HepG2 (cell line): ENCODE results near the gene TMEM63B. TPM values are rescaled to one million over a fixed set of nuclear protein-coding genes. Genes with fewer than 3 reads are reported as not detected.
A peak's percentile ranks its signal among the peaks of the same experiment; 100 is the strongest.

Source experiments
- ELK4 ChIP-seq: sonication (generic); formaldehyde crosslinking; IDR thresholded peaks from 2 replicates; pipeline ENCODE4 v1.9.0; 2021; ENCODE audit warnings: missing genetic modification reagents, borderline replicate concordance
- HNF1B ChIP-seq: sonication (generic); formaldehyde crosslinking; IDR thresholded peaks from 2 replicates; pipeline ENCODE4 v1.5.1; 2020; ENCODE audit warnings: mild to moderate bottlenecking, moderate library complexity, missing genetic modification reagents
- RAD21 ChIP-seq: fragments of 450-650 bp; formaldehyde crosslinking; IDR thresholded peaks from 2 replicates; pipeline ENCODE4 v1.5.0; 2020; ENCODE audit warnings: mild to moderate bottlenecking
- RAD51 ChIP-seq: fragments of 450-650 bp; IDR thresholded peaks from 2 replicates; pipeline ENCODE4 v1.6.1; 2016; ENCODE audit warnings: borderline replicate concordance
- SIN3A ChIP-seq: IDR thresholded peaks from 2 replicates; pipeline ENCODE4 v1.6.1; 2011; ENCODE audit warnings: low read depth, mild to moderate bottlenecking, control low read depth, low read length, borderline replicate concordance
- ZBTB33 ChIP-seq: sonication (generic); formaldehyde crosslinking; IDR thresholded peaks from 2 replicates; pipeline ENCODE4 v1.4.0; 2020; ENCODE audit warnings: missing genetic modification reagents
- ZEB1 ChIP-seq: IDR thresholded peaks from 2 replicates; pipeline ENCODE4 v1.6.1; 2012; ENCODE audit warnings: mild to moderate bottlenecking, low read depth, inconsistent platforms; ENCODE audit not compliant: insufficient replicate concordance
- ZNF24 ChIP-seq: fragments of 450-650 bp; IDR thresholded peaks from 2 replicates; pipeline ENCODE4 v1.6.1; 2017; ENCODE audit warnings: antibody characterized with exemption, mild to moderate bottlenecking
- ZNF407 ChIP-seq: sonication (generic); formaldehyde crosslinking; IDR thresholded peaks from one replicate; pipeline ENCODE4 v1.5.1; 2020; ENCODE audit warnings: mild to moderate bottlenecking, missing genetic modification reagents; ENCODE audit errors: not compliant biosample characterization
- ZNF441 ChIP-seq: sonication (generic); formaldehyde crosslinking; IDR thresholded peaks from 2 replicates; pipeline ENCODE4 v1.7.0; 2021; ENCODE audit warnings: missing genetic modification reagents, borderline replicate concordance
- ZNF460 ChIP-seq: sonication (generic); formaldehyde crosslinking; IDR thresholded peaks from 2 replicates; pipeline ENCODE4 v1.5.1; 2020; ENCODE audit warnings: missing genetic modification reagents, mild to moderate bottlenecking, borderline replicate concordance
- ZNF530 ChIP-seq: sonication (generic); formaldehyde crosslinking; IDR thresholded peaks from 2 replicates; pipeline ENCODE4 v1.5.0; 2020; ENCODE audit warnings: low read depth, mild to moderate bottlenecking, missing genetic modification reagents
- polyA plus RNA-seq, 8 experiments: library from polyadenylated mRNA; depleted of rRNA in 3 of 8; stranded (reverse) in 7 of 8; unstranded in 1 of 8; fragments of >200 nt; fragmentation: Illumina TruSeq in 4 of 8; extraction: Trizol in 4 of 8; gene quantifications; 2 replicates each; pipeline versions ENCODE4 v1.2.1 to v1.2.3, GENCODE V29; 2011 to 2016; ENCODE audit warnings: low read depth in 4 of 8, missing spikeins in 1 of 8, mixed read lengths in 1 of 8; ENCODE audit not compliant: insufficient read depth in 1 of 8
- total RNA-seq, 5 experiments: library from RNA; depleted of rRNA; stranded (reverse); fragments of >200 nt; fragmentation: Illumina TruSeq; extraction: Trizol; gene quantifications; 2 replicates each; pipeline ENCODE4 v1.2.3, GENCODE V29; 2016; ENCODE audit warnings: low read depth in 1 of 5
- TF ChIP-seq, protein P1 (sequence below): sonication (generic); formaldehyde crosslinking; IDR thresholded peaks from 2 replicates; pipeline ENCODE4 v1.4.0; 2020; ENCODE audit warnings: missing genetic modification reagents

The TMEM63B gene
- total and polyA plus RNA-seq, 2 of the 13 experiments (the other 11 are each of a cell fraction or from before 2014, with no cell fraction given) = 27.4 to 75.8 TPM

GRCh38 chr6:44156494-44157151 lies 29.3 kb downstream of the TMEM63B start (continued):
- TF ChIP-seq ZBTB33 = peak; percentile 65; the same call in 1 of the 2 replicates
- peak; percentile 92 for TF ChIP-seq ZEB1
- no peak for TF ChIP-seq ZNF24
- TF ChIP-seq ELK4 = no peak
- no peak; the same call in 1 of the 2 replicates for TF ChIP-seq ZNF460 (CRISPR knock-in tag)
- TF ChIP-seq ZNF407 (CRISPR knock-in tag) = no peak
- TF ChIP-seq HNF1B (CRISPR knock-in tag) = peak; percentile 96
- 0 out of 2 replicates have a peak, but pooled peaks have one; percentile 59 for TF ChIP-seq SIN3A
- peak; percentile 42; the same call in 1 of the 2 replicates for TF ChIP-seq RAD21 (CRISPR knock-in tag)
- no peak for TF ChIP-seq RAD51
- TF ChIP-seq ZNF441 (CRISPR knock-in tag) = peak; percentile 64; the same call in 1 of the 2 replicates
- TF ChIP-seq ZNF530 = no peak
- TF ChIP-seq, protein P1, sequence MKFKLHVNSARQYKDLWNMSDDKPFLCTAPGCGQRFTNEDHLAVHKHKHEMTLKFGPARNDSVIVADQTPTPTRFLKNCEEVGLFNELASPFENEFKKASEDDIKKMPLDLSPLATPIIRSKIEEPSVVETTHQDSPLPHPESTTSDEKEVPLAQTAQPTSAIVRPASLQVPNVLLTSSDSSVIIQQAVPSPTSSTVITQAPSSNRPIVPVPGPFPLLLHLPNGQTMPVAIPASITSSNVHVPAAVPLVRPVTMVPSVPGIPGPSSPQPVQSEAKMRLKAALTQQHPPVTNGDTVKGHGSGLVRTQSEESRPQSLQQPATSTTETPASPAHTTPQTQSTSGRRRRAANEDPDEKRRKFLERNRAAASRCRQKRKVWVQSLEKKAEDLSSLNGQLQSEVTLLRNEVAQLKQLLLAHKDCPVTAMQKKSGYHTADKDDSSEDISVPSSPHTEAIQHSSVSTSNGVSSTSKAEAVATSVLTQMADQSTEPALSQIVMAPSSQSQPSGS (CRISPR knock-in tag) = peak; percentile 79
